ENCODE results near the gene OR2G6.
"Not testable (repeated sequence)": the region's sequence is repeated elsewhere in the genome, so short reads cannot be mapped to it uniquely, and the experiment has no call there.

The OR2G6 gene

GRCh38 chr1:248507773-248508172 lies at the start of gene OR2G6:
OR2G6 (plus strand) TSS chr1:248508073; CDS start chr1:248521647, 13,574 bp downstream.
- H3K27me3 ChIP-seq (ENCODE audit: control insufficient read depth, insufficient read depth, low read length); H3K9ac ChIP-seq (ENCODE audit: low read depth, low read length); H3K4me1 ChIP-seq (ENCODE audit: control insufficient read depth, insufficient read depth, low read length); H3K36me3 ChIP-seq (ENCODE audit: control insufficient read depth, insufficient read depth, low read length); H3K9me3 ChIP-seq (ENCODE audit: control insufficient read depth, insufficient read depth, low read length); H3K4me3 ChIP-seq (ENCODE audit: low read depth, low read length): not testable (repeated sequence)

- H3K36me3 ChIP-seq (ENCODE audit: control insufficient read depth, insufficient read depth, low read length); H3K9me3 ChIP-seq (ENCODE audit: control insufficient read depth, insufficient read depth, low read length); H3K9ac ChIP-seq (ENCODE audit: low read depth, low read length): not testable (repeated sequence)
Observed at GRCh38 chr1:248459117-248459516, 48.8 kb upstream of the OR2G6 start.

GRCh38 chr1:248471154-248471553 lies 36.7 kb upstream of the OR2G6 start:
- Histone ChIP-seq H3K9me3 (ENCODE audit: control insufficient read depth, insufficient read depth, low read length) (peaks cover 11% of the 10 kb centered on the region), H3K27me3 (ENCODE audit: control insufficient read depth, insufficient read depth, low read length) (no peaks in the 10 kb centered on the region), H3K4me1 (ENCODE audit: control insufficient read depth, insufficient read depth, low read length) (no peaks in the 10 kb centered on the region), H3K4me3 (ENCODE audit: low read depth, low read length) (no peak overlapping the region), H3K9ac (ENCODE audit: low read depth, low read length) (no peak overlapping the region), H3K36me3 (ENCODE audit: control insufficient read depth, insufficient read depth, low read length) (no peaks in the 10 kb centered on the region)

More at GRCh38 chr1:248459117-248459516, 48.8 kb upstream of the OR2G6 start:
- not testable (repeated sequence) for H3K4me1 ChIP-seq (ENCODE audit: control insufficient read depth, insufficient read depth, low read length); H3K4me3 ChIP-seq (ENCODE audit: low read depth, low read length); H3K27me3 ChIP-seq (ENCODE audit: control insufficient read depth, insufficient read depth, low read length)

- not testable (repeated sequence) for H3K9ac ChIP-seq (ENCODE audit: low read depth, low read length); H3K4me1 ChIP-seq (ENCODE audit: control insufficient read depth, insufficient read depth, low read length); H3K9me3 ChIP-seq (ENCODE audit: control insufficient read depth, insufficient read depth, low read length); H3K36me3 ChIP-seq (ENCODE audit: control insufficient read depth, insufficient read depth, low read length); H3K4me3 ChIP-seq (ENCODE audit: low read depth, low read length); H3K27me3 ChIP-seq (ENCODE audit: control insufficient read depth, insufficient read depth, low read length)
Observed at GRCh38 chr1:248472111-248472510, 35.8 kb upstream of the OR2G6 start.

- H3K27me3 ChIP-seq (ENCODE audit: control insufficient read depth, insufficient read depth, low read length); H3K36me3 ChIP-seq (ENCODE audit: control insufficient read depth, insufficient read depth, low read length); H3K9ac ChIP-seq (ENCODE audit: low read depth, low read length); H3K4me3 ChIP-seq (ENCODE audit: low read depth, low read length); H3K9me3 ChIP-seq (ENCODE audit: control insufficient read depth, insufficient read depth, low read length); H3K4me1 ChIP-seq (ENCODE audit: control insufficient read depth, insufficient read depth, low read length): not testable (repeated sequence)
Observed at GRCh38 chr1:248473051-248473450, 34.8 kb upstream of the OR2G6 start, which contains the start of gene OR2T3. OR2T3 (plus strand) TSS chr1:248473351; CDS start chr1:248473351, 0 bp downstream.

GRCh38 chr1:248475660-248476059 lies 32.2 kb upstream of the OR2G6 start:
- H3K27me3 ChIP-seq (ENCODE audit: control insufficient read depth, insufficient read depth, low read length); H3K4me3 ChIP-seq (ENCODE audit: low read depth, low read length); H3K9ac ChIP-seq (ENCODE audit: low read depth, low read length); H3K4me1 ChIP-seq (ENCODE audit: control insufficient read depth, insufficient read depth, low read length); H3K9me3 ChIP-seq (ENCODE audit: control insufficient read depth, insufficient read depth, low read length); H3K36me3 ChIP-seq (ENCODE audit: control insufficient read depth, insufficient read depth, low read length): not testable (repeated sequence)

GRCh38 chr1:248481686-248482579 lies 25.9 kb upstream of the OR2G6 start:
- H3K4me1 ChIP-seq (ENCODE audit: control insufficient read depth, insufficient read depth, low read length); H3K36me3 ChIP-seq (ENCODE audit: control insufficient read depth, insufficient read depth, low read length); H3K9ac ChIP-seq (ENCODE audit: low read depth, low read length); H3K4me3 ChIP-seq (ENCODE audit: low read depth, low read length); H3K9me3 ChIP-seq (ENCODE audit: control insufficient read depth, insufficient read depth, low read length); H3K27me3 ChIP-seq (ENCODE audit: control insufficient read depth, insufficient read depth, low read length): not testable (repeated sequence)

GRCh38 chr1:248488289-248488688 lies 19.6 kb upstream of the OR2G6 start, which contains the start of gene OR2T5:
OR2T5 (plus strand) TSS chr1:248488589; CDS start chr1:248488589, 0 bp downstream.
- not testable (repeated sequence) for H3K9me3 ChIP-seq (ENCODE audit: control insufficient read depth, insufficient read depth, low read length); H3K27me3 ChIP-seq (ENCODE audit: control insufficient read depth, insufficient read depth, low read length); H3K4me3 ChIP-seq (ENCODE audit: low read depth, low read length); H3K9ac ChIP-seq (ENCODE audit: low read depth, low read length); H3K4me1 ChIP-seq (ENCODE audit: control insufficient read depth, insufficient read depth, low read length); H3K36me3 ChIP-seq (ENCODE audit: control insufficient read depth, insufficient read depth, low read length)

GRCh38 chr1:248496661-248497060 lies 11.2 kb upstream of the OR2G6 start:
- not testable (repeated sequence) for H3K4me3 ChIP-seq (ENCODE audit: low read depth, low read length); H3K4me1 ChIP-seq (ENCODE audit: control insufficient read depth, insufficient read depth, low read length); H3K9ac ChIP-seq (ENCODE audit: low read depth, low read length)

GRCh38 chr1:248500305-248501035 lies 7.4 kb upstream of the OR2G6 start:
- H3K9me3 ChIP-seq (ENCODE audit: control insufficient read depth, insufficient read depth, low read length); H3K27me3 ChIP-seq (ENCODE audit: control insufficient read depth, insufficient read depth, low read length); H3K9ac ChIP-seq (ENCODE audit: low read depth, low read length); H3K4me1 ChIP-seq (ENCODE audit: control insufficient read depth, insufficient read depth, low read length); H3K36me3 ChIP-seq (ENCODE audit: control insufficient read depth, insufficient read depth, low read length); H3K4me3 ChIP-seq (ENCODE audit: low read depth, low read length): not testable (repeated sequence)

More at GRCh38 chr1:248496661-248497060, 11.2 kb upstream of the OR2G6 start:
- H3K9me3 ChIP-seq (ENCODE audit: control insufficient read depth, insufficient read depth, low read length); H3K27me3 ChIP-seq (ENCODE audit: control insufficient read depth, insufficient read depth, low read length); H3K36me3 ChIP-seq (ENCODE audit: control insufficient read depth, insufficient read depth, low read length): not testable (repeated sequence)

- not testable (repeated sequence) for H3K4me1 ChIP-seq (ENCODE audit: control insufficient read depth, insufficient read depth, low read length); H3K27me3 ChIP-seq (ENCODE audit: control insufficient read depth, insufficient read depth, low read length); H3K4me3 ChIP-seq (ENCODE audit: low read depth, low read length)
Observed at GRCh38 chr1:248510217-248510616, 2.3 kb downstream of the OR2G6 start.

GRCh38 chr1:248521856-248522255 lies 14.0 kb downstream of the OR2G6 start:
- Histone ChIP-seq H3K9me3 (ENCODE audit: control insufficient read depth, insufficient read depth, low read length) (peaks cover 5% of the 10 kb centered on the region), H3K4me3 (ENCODE audit: low read depth, low read length) (no peak overlapping the region), H3K9ac (ENCODE audit: low read depth, low read length) (no peak overlapping the region), H3K36me3 (ENCODE audit: control insufficient read depth, insufficient read depth, low read length) (no peaks in the 10 kb centered on the region), H3K4me1 (ENCODE audit: control insufficient read depth, insufficient read depth, low read length) (no peaks in the 10 kb centered on the region), H3K27me3 (ENCODE audit: control insufficient read depth, insufficient read depth, low read length) (no peaks in the 10 kb centered on the region)

More at GRCh38 chr1:248510217-248510616, 2.3 kb downstream of the OR2G6 start:
- H3K36me3 ChIP-seq (ENCODE audit: control insufficient read depth, insufficient read depth, low read length); H3K9ac ChIP-seq (ENCODE audit: low read depth, low read length); H3K9me3 ChIP-seq (ENCODE audit: control insufficient read depth, insufficient read depth, low read length): not testable (repeated sequence)

Measured in iPS-15b (cell line).